ENCODE results near the gene STON1. TPM values are rescaled to one million over a fixed set of nuclear protein-coding genes. Genes with fewer than 3 reads are reported as not detected.
"Not testable (repeated sequence)": the region's sequence is repeated elsewhere in the genome, so short reads cannot be mapped to it uniquely, and the experiment has no call there.

STON1 gene
- total and polyA plus RNA-seq, 2 donors, result 1.8 to 2.9 TPM

GRCh38 chr2:48590017-48590416 is 60.1 kb downstream of the STON1 start:
- DNase-seq (ENCODE audit: low read depth in 6 of 9, low spot score in 9 of 9), result no peak
- Histone ChIP-seq H3K9me3 (ENCODE audit: control insufficient read depth in 2 of 2, insufficient read depth in 1 of 2, low read length in 1 of 2) (no peaks in the 10 kb centered on the region), H3K36me3 (ENCODE audit: control insufficient read depth in 2 of 2, insufficient read depth in 2 of 2, low read length in 1 of 2) (no peaks in the 10 kb centered on the region), H3K27me3 (ENCODE audit: control insufficient read depth in 2 of 2, insufficient read depth in 1 of 2, low read length in 1 of 2) (no peaks in the 10 kb centered on the region), H3K4me1 (ENCODE audit: control insufficient read depth in 2 of 2, insufficient read depth in 2 of 2, low read length in 2 of 2) (no peaks in the 10 kb centered on the region), H3K4me3 (ENCODE audit: low read length in 2 of 2) (no peak overlapping the region), H3K27ac (ENCODE audit: low read depth in 1 of 2, low read length in 1 of 2) (no peak overlapping the region)
- 97% methylated on average over 1 of the region's 1 CpG for WGBS

- WGBS, result 100% methylated on average over 2 of the region's 2 CpGs
- no peaks in the 10 kb centered on the region for H3K27me3 ChIP-seq (ENCODE audit: control insufficient read depth in 2 of 2, insufficient read depth in 1 of 2, low read length in 1 of 2)
- H3K9me3 ChIP-seq (ENCODE audit: control insufficient read depth in 2 of 2, insufficient read depth in 1 of 2, low read length in 1 of 2), result no peaks in the 10 kb centered on the region
- DNase-seq (ENCODE audit: low read depth in 6 of 9, low spot score in 9 of 9), result no peak
- no peaks in the 10 kb centered on the region for H3K36me3 ChIP-seq (ENCODE audit: control insufficient read depth in 2 of 2, insufficient read depth in 2 of 2, low read length in 1 of 2)
- H3K4me3 ChIP-seq (ENCODE audit: low read length in 2 of 2), result no peak overlapping the region
- no peaks in the 10 kb centered on the region for H3K4me1 ChIP-seq (ENCODE audit: control insufficient read depth in 2 of 2, insufficient read depth in 2 of 2, low read length in 2 of 2)
- H3K27ac ChIP-seq (ENCODE audit: low read depth in 1 of 2, low read length in 1 of 2), result no peak overlapping the region
Observed at GRCh38 chr2:48592067-48592466, 62.1 kb downstream of the STON1 start.

GRCh38 chr2:48596751-48597150 is 66.8 kb downstream of the STON1 start:
- not testable (repeated sequence) for H3K4me3 ChIP-seq (ENCODE audit: low read length in 2 of 2); DNase-seq (ENCODE audit: low read depth in 6 of 9, low spot score in 9 of 9); H3K27ac ChIP-seq (ENCODE audit: low read depth in 1 of 2, low read length in 1 of 2); H3K36me3 ChIP-seq (ENCODE audit: control insufficient read depth in 2 of 2, insufficient read depth in 2 of 2, low read length in 1 of 2); H3K4me1 ChIP-seq (ENCODE audit: control insufficient read depth in 2 of 2, insufficient read depth in 2 of 2, low read length in 2 of 2); H3K9me3 ChIP-seq (ENCODE audit: control insufficient read depth in 2 of 2, insufficient read depth in 1 of 2, low read length in 1 of 2); H3K27me3 ChIP-seq (ENCODE audit: control insufficient read depth in 2 of 2, insufficient read depth in 1 of 2, low read length in 1 of 2)
- 97% methylated on average over 7 of the region's 7 CpGs for WGBS

- no peaks in the 10 kb centered on the region for H3K4me1 ChIP-seq (ENCODE audit: control insufficient read depth in 2 of 2, insufficient read depth in 2 of 2, low read length in 2 of 2)
- no peak for DNase-seq (ENCODE audit: low read depth in 6 of 9, low spot score in 9 of 9)
- H3K9me3 ChIP-seq (ENCODE audit: control insufficient read depth in 2 of 2, insufficient read depth in 1 of 2, low read length in 1 of 2), result no peaks in the 10 kb centered on the region
- no peaks in the 10 kb centered on the region for H3K36me3 ChIP-seq (ENCODE audit: control insufficient read depth in 2 of 2, insufficient read depth in 2 of 2, low read length in 1 of 2)
- H3K4me3 ChIP-seq (ENCODE audit: low read length in 2 of 2), result no peak overlapping the region
- whole genome bisulfite sequencing, result 97% methylated on average over 2 of the region's 2 CpGs
- H3K27ac ChIP-seq (ENCODE audit: low read depth in 1 of 2, low read length in 1 of 2), result no peak overlapping the region
- H3K27me3 ChIP-seq (ENCODE audit: control insufficient read depth in 2 of 2, insufficient read depth in 1 of 2, low read length in 1 of 2), result no peaks in the 10 kb centered on the region
Observed at GRCh38 chr2:48597492-48597891, 67.5 kb downstream of the STON1 start.

- no peaks in the 10 kb centered on the region for H3K9me3 ChIP-seq (ENCODE audit: control insufficient read depth in 2 of 2, insufficient read depth in 1 of 2, low read length in 1 of 2)
- DNase-seq (ENCODE audit: low read depth in 6 of 9, low spot score in 9 of 9), result peak in 7 of 9 donors; percentile 4 to 57 (median 22)
- H3K27me3 ChIP-seq (ENCODE audit: control insufficient read depth in 2 of 2, insufficient read depth in 1 of 2, low read length in 1 of 2), result no peaks in the 10 kb centered on the region
- WGBS, result 38% methylated on average over 4 of the region's 4 CpGs
- no peak overlapping the region for H3K27ac ChIP-seq (ENCODE audit: low read depth in 1 of 2, low read length in 1 of 2)
- no peak overlapping the region for H3K4me3 ChIP-seq (ENCODE audit: low read length in 2 of 2)
- H3K4me1 ChIP-seq (ENCODE audit: control insufficient read depth in 2 of 2, insufficient read depth in 2 of 2, low read length in 2 of 2), result no peaks in the 10 kb centered on the region
- no peaks in the 10 kb centered on the region for H3K36me3 ChIP-seq (ENCODE audit: control insufficient read depth in 2 of 2, insufficient read depth in 2 of 2, low read length in 1 of 2)
Observed at GRCh38 chr2:48600204-48600813, 70.4 kb downstream of the STON1 start.

- Histone ChIP-seq H3K4me1 (ENCODE audit: control insufficient read depth in 2 of 2, insufficient read depth in 2 of 2, low read length in 2 of 2) (no peaks in the 10 kb centered on the region), H3K27me3 (ENCODE audit: control insufficient read depth in 2 of 2, insufficient read depth in 1 of 2, low read length in 1 of 2) (no peaks in the 10 kb centered on the region), H3K36me3 (ENCODE audit: control insufficient read depth in 2 of 2, insufficient read depth in 2 of 2, low read length in 1 of 2) (no peaks in the 10 kb centered on the region), H3K9me3 (ENCODE audit: control insufficient read depth in 2 of 2, insufficient read depth in 1 of 2, low read length in 1 of 2) (no peaks in the 10 kb centered on the region), H3K4me3 (ENCODE audit: low read length in 2 of 2) (no peak overlapping the region), H3K27ac (ENCODE audit: low read depth in 1 of 2, low read length in 1 of 2) (no peak overlapping the region)
- no peak for DNase-seq (ENCODE audit: low read depth in 6 of 9, low spot score in 9 of 9)
- 88% methylated on average over 3 of the region's 3 CpGs for WGBS
Observed at GRCh38 chr2:48600917-48601316, 71.0 kb downstream of the STON1 start.

- H3K36me3 ChIP-seq (ENCODE audit: control insufficient read depth in 2 of 2, insufficient read depth in 2 of 2, low read length in 1 of 2), result no peaks in the 10 kb centered on the region
- DNase-seq (ENCODE audit: low read depth in 6 of 9, low spot score in 9 of 9), result peak in 2 of 9 donors; percentile 4 to 14
- no peak overlapping the region for H3K4me3 ChIP-seq (ENCODE audit: low read length in 2 of 2)
- WGBS, result 61% methylated on average over 7 of the region's 7 CpGs
- H3K9me3 ChIP-seq (ENCODE audit: control insufficient read depth in 2 of 2, insufficient read depth in 1 of 2, low read length in 1 of 2), result no peaks in the 10 kb centered on the region
- no peaks in the 10 kb centered on the region for H3K27me3 ChIP-seq (ENCODE audit: control insufficient read depth in 2 of 2, insufficient read depth in 1 of 2, low read length in 1 of 2)
- no peak overlapping the region for H3K27ac ChIP-seq (ENCODE audit: low read depth in 1 of 2, low read length in 1 of 2)
- no peaks in the 10 kb centered on the region for H3K4me1 ChIP-seq (ENCODE audit: control insufficient read depth in 2 of 2, insufficient read depth in 2 of 2, low read length in 2 of 2)
Observed at GRCh38 chr2:48601349-48601748, 71.4 kb downstream of the STON1 start.

GRCh38 chr2:48605482-48606175 is 75.7 kb downstream of the STON1 start:
- WGBS, result 86% methylated on average over 5 of the region's 5 CpGs
- H3K9me3 ChIP-seq (ENCODE audit: control insufficient read depth in 2 of 2, insufficient read depth in 1 of 2, low read length in 1 of 2), result no peaks in the 10 kb centered on the region
- H3K36me3 ChIP-seq (ENCODE audit: control insufficient read depth in 2 of 2, insufficient read depth in 2 of 2, low read length in 1 of 2), result no peaks in the 10 kb centered on the region
- H3K27ac ChIP-seq (ENCODE audit: low read depth in 1 of 2, low read length in 1 of 2), result no peak overlapping the region
- no peaks in the 10 kb centered on the region for H3K4me1 ChIP-seq (ENCODE audit: control insufficient read depth in 2 of 2, insufficient read depth in 2 of 2, low read length in 2 of 2)
- DNase-seq (ENCODE audit: low read depth in 6 of 9, low spot score in 9 of 9), result no peak
- no peaks in the 10 kb centered on the region for H3K27me3 ChIP-seq (ENCODE audit: control insufficient read depth in 2 of 2, insufficient read depth in 1 of 2, low read length in 1 of 2)
- no peak overlapping the region for H3K4me3 ChIP-seq (ENCODE audit: low read length in 2 of 2)

GRCh38 chr2:48607307-48608014 is 77.5 kb downstream of the STON1 start:
- no peaks in the 10 kb centered on the region for H3K4me1 ChIP-seq (ENCODE audit: control insufficient read depth in 2 of 2, insufficient read depth in 2 of 2, low read length in 2 of 2)
- no peaks in the 10 kb centered on the region for H3K9me3 ChIP-seq (ENCODE audit: control insufficient read depth in 2 of 2, insufficient read depth in 1 of 2, low read length in 1 of 2)
- H3K27me3 ChIP-seq (ENCODE audit: control insufficient read depth in 2 of 2, insufficient read depth in 1 of 2, low read length in 1 of 2), result no peaks in the 10 kb centered on the region
- DNase-seq (ENCODE audit: low read depth in 6 of 9, low spot score in 9 of 9), result no peak
- no peaks in the 10 kb centered on the region for H3K36me3 ChIP-seq (ENCODE audit: control insufficient read depth in 2 of 2, insufficient read depth in 2 of 2, low read length in 1 of 2)
- no peak overlapping the region for H3K27ac ChIP-seq (ENCODE audit: low read depth in 1 of 2, low read length in 1 of 2)
- H3K4me3 ChIP-seq (ENCODE audit: low read length in 2 of 2), result no peak overlapping the region
- 90% methylated on average over 10 of the region's 10 CpGs for WGBS
